NOMO-1 (cell line): ENCODE measurements around the gene TNFRSF14.

Source experiments
- DNase-seq, 2 experiments: peaks; one replicate each; lab custom pipeline; 2025; ENCODE audit not compliant: unreplicated experiment in 2 of 2; lab: John Stamatoyannopoulos, UW

TNFRSF14 gene

GRCh38 chr1:2611621-2612437 is 55.7 kb downstream of the TNFRSF14 start:
- DNase-seq, result no peak

- DNase-seq, result no peak
Measured at GRCh38 chr1:2612591-2613365, 56.6 kb downstream of the TNFRSF14 start.
